Lower lobe of right lung (tissue), 2 donors: ENCODE results near the gene CDKL2. TPM values are rescaled to one million over a fixed set of nuclear protein-coding genes. Genes with fewer than 3 reads are reported as not detected.
"Not testable (repeated sequence)": the region's sequence is repeated elsewhere in the genome, so short reads cannot be mapped to it uniquely, and the experiment has no call there.

Experiments
- ATAC-seq, 2 donors: fragments of 200-7000 bp; cut with Tn5 transposase; one replicate each; pipeline ENCODE4 v1.9.1; 2020 to 2022; ENCODE audit warnings: mild to moderate bottlenecking in 2 of 2, moderate library complexity in 2 of 2
- DNase-seq: peaks from one replicate; pipeline ENCODE4 v3.0.0-alpha.2; 2020
- H3K27ac ChIP-seq: fragments of 200-600 bp; one replicate; pipeline ENCODE4 v1.8.0; 2022
- H3K27me3 ChIP-seq: fragments of 200-600 bp; one replicate; pipeline ENCODE4 v1.8.0; 2022; ENCODE audit warnings: low read depth
- H3K36me3 ChIP-seq: fragments of 200-600 bp; one replicate; pipeline ENCODE4 v1.8.0; 2022; ENCODE audit warnings: mild to moderate bottlenecking
- H3K4me1 ChIP-seq: fragments of 200-600 bp; one replicate; pipeline ENCODE4 v1.8.0; 2022
- H3K4me3 ChIP-seq: fragments of 200-600 bp; one replicate; pipeline ENCODE4 v1.8.0; 2022; ENCODE audit warnings: mild to moderate bottlenecking
- H3K9me3 ChIP-seq: fragments of 200-600 bp; one replicate; pipeline ENCODE4 v1.8.0; 2022
- CTCF ChIP-seq: fragments of 200-600 bp; IDR thresholded peaks from one replicate; pipeline ENCODE4 v1.8.0; 2022; ENCODE audit warnings: antibody characterized with exemption, mild to moderate bottlenecking
- intact Hi-C: fragments of 100-400 bp; cut with DNase I; formaldehyde crosslinking; loops from one replicate; pipeline ENCODE4 v1.11.0; 2022
- total RNA-seq: library from RNA; stranded (reverse); fragmentation: NEBNext Ultra II Directional; extraction: Animal tissue kit (Norgen Biotek cat#: 25700); gene quantifications from one replicate; pipeline ENCODE4 v1.2.1, GENCODE V29; 2021
- donor health status: DM: no; HTN: yes; CAD: no; lungs with severe emphysema.

Gene CDKL2
- total RNA-seq, 1 donor from 2014 or later, result 20.9 TPM

- TF ChIP-seq CTCF, result no peak
- Histone ChIP-seq H3K4me1 (peaks cover 47% of the 10 kb centered on the region), H3K27me3 (no peaks in the 10 kb centered on the region), H3K4me3 (no peak overlapping the region), H3K36me3 (peaks cover 12% of the 10 kb centered on the region), H3K9me3 (no peaks in the 10 kb centered on the region), H3K27ac (no peak overlapping the region)
- ATAC-seq (no peak), DNase-seq (no peak)
- intact Hi-C loops, result no loop called here
Observed at GRCh38 chr4:75666299-75666698, 36.0 kb upstream of the CDKL2 start.

- H3K9me3 ChIP-seq, H3K27me3 ChIP-seq, ATAC-seq, intact Hi-C loops, H3K27ac ChIP-seq, H3K4me3 ChIP-seq, DNase-seq: not testable (repeated sequence)
- peaks cover 32% of the 10 kb centered on the region for H3K4me1 ChIP-seq
- H3K36me3 ChIP-seq, result peaks cover 29% of the 10 kb centered on the region
Observed at GRCh38 chr4:75664604-75665003, 34.3 kb upstream of the CDKL2 start.

DNA sequence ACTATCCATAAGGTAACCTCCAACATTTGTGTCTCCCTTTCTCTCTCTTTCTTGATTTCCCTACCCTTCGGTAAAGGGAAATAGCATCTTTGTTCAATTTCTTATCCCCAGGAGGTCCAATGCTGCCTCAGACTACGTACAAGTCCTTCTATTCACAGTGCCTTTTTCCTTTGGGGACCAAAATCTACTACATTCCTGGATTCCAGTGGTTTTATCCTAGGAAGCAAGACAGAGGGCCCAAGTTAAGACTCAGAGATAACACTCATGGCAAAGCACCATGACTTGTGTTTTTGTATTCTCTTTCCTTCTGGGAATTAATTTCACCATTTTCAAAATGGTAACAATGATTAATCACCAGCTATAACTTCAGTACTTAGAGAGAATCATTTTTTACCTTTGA is 32.3 kb upstream of the CDKL2 start:
- DNase-seq (no peak), ATAC-seq (no peak)
- TF ChIP-seq CTCF, result no peak
- Histone ChIP-seq H3K4me1 (peaks cover 14% of the 10 kb centered on the region), H3K4me3 (no peak overlapping the region), H3K27me3 (no peaks in the 10 kb centered on the region), H3K9me3 (no peaks in the 10 kb centered on the region), H3K36me3 (peaks cover 47% of the 10 kb centered on the region), H3K27ac (no peak overlapping the region)
- intact Hi-C loops, result no loop called here

DNA sequence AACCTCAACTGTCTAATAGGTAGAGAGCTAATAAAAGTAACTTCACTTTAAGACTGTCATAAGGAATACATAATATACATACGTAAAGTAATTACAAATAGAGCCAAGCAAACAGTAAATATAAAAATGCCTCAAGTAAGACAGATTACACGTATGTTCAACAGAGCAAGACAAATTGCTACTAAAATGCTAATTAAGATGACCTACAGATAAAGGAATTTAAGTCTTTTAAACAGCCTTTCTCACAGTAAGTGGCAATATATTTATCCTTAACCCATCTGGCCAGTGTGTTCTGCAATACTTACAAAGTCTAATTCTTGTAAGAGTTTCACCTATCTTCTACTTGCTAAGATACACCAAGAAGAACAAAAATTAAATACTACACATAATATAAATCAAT is 30.2 kb upstream of the CDKL2 start:
- H3K4me3 ChIP-seq, result no peak overlapping the region
- no peak for TF ChIP-seq CTCF
- ATAC-seq (no peak), DNase-seq (no peak)
- no peaks in the 10 kb centered on the region for H3K27me3 ChIP-seq
- H3K4me1 ChIP-seq, result peaks cover 4% of the 10 kb centered on the region
- no peaks in the 10 kb centered on the region for H3K9me3 ChIP-seq
- no peak overlapping the region for H3K27ac ChIP-seq
- H3K36me3 ChIP-seq, result peaks cover 68% of the 10 kb centered on the region
- intact Hi-C loops, result no loop called here

GRCh38 chr4:75659512-75660031 is 29.2 kb upstream of the CDKL2 start:
- intact Hi-C loops, result no loop called here
- H3K27me3 ChIP-seq, result no peaks in the 10 kb centered on the region
- no peak for TF ChIP-seq CTCF
- H3K27ac ChIP-seq, result no peak overlapping the region
- no peak overlapping the region for H3K4me3 ChIP-seq
- DNase-seq (no peak), ATAC-seq (no peak)
- H3K4me1 ChIP-seq, result peaks cover 5% of the 10 kb centered on the region
- H3K36me3 ChIP-seq, result peaks cover 77% of the 10 kb centered on the region
- H3K9me3 ChIP-seq, result no peaks in the 10 kb centered on the region

DNA sequence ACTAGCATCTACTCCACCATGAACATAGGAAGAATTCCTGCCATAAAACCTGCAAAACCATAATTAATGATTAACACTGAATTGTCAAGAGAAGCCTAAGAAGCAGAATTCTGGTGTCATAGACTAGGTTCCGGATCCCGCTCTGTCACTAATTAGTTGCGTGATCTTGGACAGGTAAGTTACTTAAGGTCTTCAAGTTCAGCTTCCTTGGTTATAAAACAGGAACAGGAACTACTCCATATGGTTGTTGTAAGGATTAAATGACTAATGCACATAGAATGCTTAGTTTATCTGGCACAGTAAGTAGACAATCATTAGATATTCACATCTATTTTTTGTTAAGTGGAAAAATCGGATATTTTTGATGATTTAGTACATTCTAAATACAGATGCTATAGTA is 28.5 kb upstream of the CDKL2 start:
- ATAC-seq (no peak), DNase-seq (no peak)
- TF ChIP-seq CTCF, result no peak
- Histone ChIP-seq H3K4me1 (peaks cover 9% of the 10 kb centered on the region), H3K36me3 (peaks cover 84% of the 10 kb centered on the region), H3K27me3 (no peaks in the 10 kb centered on the region), H3K9me3 (no peaks in the 10 kb centered on the region), H3K4me3 (no peak overlapping the region), H3K27ac (no peak overlapping the region)
- intact Hi-C loops, result no loop called here
